Vagina (tissue), 2 donors: ENCODE data around the gene YES1.

Experiments
- CTCF ChIP-seq, 3 experiments: fragments of 450-650 bp in 2 of 3; fragments of 200-600 bp in 1 of 3; sonication (generic) in 1 of 3; IDR thresholded peaks; one replicate each; pipeline ENCODE4 v1.5.1; 2017 to 2019; ENCODE audit warnings: antibody characterized with exemption in 3 of 3, mild to moderate bottlenecking in 2 of 3, moderate library complexity in 2 of 3
- POLR2A ChIP-seq, 2 donors: fragments of 450-650 bp; IDR thresholded peaks; one replicate each; pipeline ENCODE4 v1.6.1; 2017; ENCODE audit warnings: antibody characterized with exemption in 2 of 2, mild to moderate bottlenecking in 2 of 2, moderate library complexity in 2 of 2
- POLR2AphosphoS5 ChIP-seq, 2 donors: sonication (generic); formaldehyde crosslinking; IDR thresholded peaks; one replicate each; pipeline ENCODE4 v1.9.0; 2017; ENCODE audit warnings: antibody characterized with exemption in 2 of 2, mild to moderate bottlenecking in 2 of 2, low read depth in 1 of 2; ENCODE audit not compliant: insufficient read depth in 1 of 2

- TF ChIP-seq CTCF (IDR thresholded peaks at IDR 0.05) (no peak), POLR2AphosphoS5 (IDR thresholded peaks at IDR 0.05; ENCODE audit: insufficient read depth in 1 of 2, low read depth in 1 of 2) (no peak), POLR2A (IDR thresholded peaks at IDR 0.05) (no peak)
Observed at GRCh38 chr18:730692-731091, 81.3 kb downstream of the YES1 start.
